ENCODE data around the gene SH2D2A. TPM values are rescaled to one million over a fixed set of nuclear protein-coding genes. Genes with fewer than 3 reads are reported as not detected.

Gene SH2D2A
- polyA plus RNA-seq, 1 of the 3 experiments (the other 2 are of a cell fraction) = not detected

DNA sequence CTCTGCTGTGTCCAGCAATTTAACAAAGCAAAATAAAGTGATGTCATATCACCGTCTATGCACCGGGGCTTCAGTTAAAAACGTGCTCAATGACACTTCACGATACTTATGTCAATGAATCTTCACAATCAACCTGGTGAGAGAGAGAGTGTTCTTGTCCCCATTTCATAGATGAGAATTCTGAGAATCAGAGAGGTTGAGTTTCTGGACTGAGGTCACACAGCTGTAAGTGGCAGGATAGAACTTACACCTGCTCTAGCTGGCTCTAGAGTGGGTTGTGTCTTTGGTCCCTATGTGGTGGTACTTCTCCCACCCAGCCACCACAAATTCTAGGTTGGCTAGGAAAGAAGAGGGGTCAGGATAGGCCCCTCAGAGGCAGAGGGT, 49.2 kb upstream of the SH2D2A start (continued):
- TF ChIP-seq REST (IDR thresholded peaks at IDR 0.05; ENCODE audit: low read depth, low read length) (no peak), FOXM1 (IDR thresholded peaks at IDR 0.05; ENCODE audit: low read depth) (no peak)

GRCh38 chr1:156865258-156865657, 48.6 kb upstream of the SH2D2A start:
- Histone ChIP-seq H3K4me3 (ENCODE audit: low read depth in 2 of 2, low read length in 1 of 2) (no peak overlapping the region), H3K4me2 (no peak overlapping the region), H3K9me2 (no peaks in the 10 kb centered on the region), H3K36me3 (replicated peaks in 1 of 2; ENCODE audit: control insufficient read depth in 1 of 2, insufficient read depth in 2 of 2, low read length in 1 of 2) (no peaks in the 10 kb centered on the region), H3F3A (replicated peaks; ENCODE audit: insufficient read depth) (peaks cover 4% of the 10 kb centered on the region), H3K9me3 (no peaks in the 10 kb centered on the region), H2AFZ (ENCODE audit: low read depth) (no peak overlapping the region), H4K20me1 (ENCODE audit: insufficient read depth) (no peaks in the 10 kb centered on the region), H3K9ac (no peak overlapping the region), H3K79me2 (ENCODE audit: insufficient read depth) (no peaks in the 10 kb centered on the region), H3K27ac (ENCODE audit: low read depth in 2 of 2, low read length in 1 of 2) (no peak overlapping the region), H3K27me3 (ENCODE audit: insufficient read depth) (peaks cover 22% of the 10 kb centered on the region), H3K4me1 (ENCODE audit: control insufficient read depth in 1 of 2, insufficient read depth in 2 of 2, low read depth in 1 of 2, low read length in 1 of 2) (peaks cover 4 to 35% of the 10 kb centered on the region in 2 experiments; a peak in 2 of 4 replicates)
- ChIA-PET POLR2A (no interaction called here), CTCF (interaction anchor here (0.9 to 22.1 kb wide), 6 partner anchors 18 to 207 kb away, joined by 3 to 455 read pairs (median 8); partner anchors contain the start of gene PEAR1)
- 86% methylated on average over 9 of the region's 9 CpGs for WGBS (ENCODE audit: low lambda C conversion rate)
- DNase-seq = no peak
- TF ChIP-seq CTCF (IDR thresholded peaks at IDR 0.05) (no peak), ELF1 (IDR thresholded peaks at IDR 0.05) (no peak), TEAD4 (IDR thresholded peaks at IDR 0.05; ENCODE audit: borderline replicate concordance, insufficient read depth) (no peak), FOXJ3 (CRISPR knock-in tag; IDR thresholded peaks at IDR 0.05) (no peak), TCF12 (IDR thresholded peaks at IDR 0.05) (no peak), MXI1 (IDR thresholded peaks at IDR 0.05; ENCODE audit: low read depth, low read length) (no peak), RAD21 (IDR thresholded peaks at IDR 0.05; ENCODE audit: low read length) (no peak)
- TF ChIP-seq, protein P1, sequence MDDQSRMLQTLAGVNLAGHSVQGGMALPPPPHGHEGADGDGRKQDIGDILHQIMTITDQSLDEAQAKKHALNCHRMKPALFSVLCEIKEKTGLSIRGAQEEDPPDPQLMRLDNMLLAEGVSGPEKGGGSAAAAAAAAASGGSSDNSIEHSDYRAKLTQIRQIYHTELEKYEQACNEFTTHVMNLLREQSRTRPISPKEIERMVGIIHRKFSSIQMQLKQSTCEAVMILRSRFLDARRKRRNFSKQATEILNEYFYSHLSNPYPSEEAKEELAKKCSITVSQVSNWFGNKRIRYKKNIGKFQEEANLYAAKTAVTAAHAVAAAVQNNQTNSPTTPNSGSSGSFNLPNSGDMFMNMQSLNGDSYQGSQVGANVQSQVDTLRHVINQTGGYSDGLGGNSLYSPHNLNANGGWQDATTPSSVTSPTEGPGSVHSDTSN (IDR thresholded peaks at IDR 0.05) = no peak
